ENCODE measurements around the gene PCBD1. TPM values are rescaled to one million over a fixed set of nuclear protein-coding genes. Genes with fewer than 3 reads are reported as not detected.

The PCBD1 gene
- total RNA-seq, 2 experiments from 2014 or later = 37.2 to 38.6 TPM

- Mint-ChIP-seq H3K9me3 (no peaks in the 10 kb centered on the region), H3K4me3 (no peak overlapping the region), H3K36me3 (ENCODE audit: low read depth) (peaks cover 25% of the 10 kb centered on the region), H3K27me3 (no peaks in the 10 kb centered on the region), H3K4me1 (peaks cover 20% of the 10 kb centered on the region), H3K27ac (no peak overlapping the region)
- no peak for DNase-seq
- POLR2A ChIA-PET = no interaction called here
- CTCF ChIA-PET = no interaction called here
Measured at GRCh38 chr10:70843776-70844489, 44.4 kb downstream of the PCBD1 start.

- ChIA-PET POLR2A (no interaction called here), CTCF (no interaction called here)
- H3K27me3 Mint-ChIP-seq = no peaks in the 10 kb centered on the region
- H3K4me3 Mint-ChIP-seq = no peak overlapping the region
- H3K9me3 Mint-ChIP-seq = no peaks in the 10 kb centered on the region
- H3K4me1 Mint-ChIP-seq = peaks cover 16% of the 10 kb centered on the region
- no peak overlapping the region for H3K27ac Mint-ChIP-seq
- H3K36me3 Mint-ChIP-seq (ENCODE audit: low read depth) = peaks cover 24% of the 10 kb centered on the region
- DNase-seq = no peak
Measured at GRCh38 chr10:70843333-70843732, 45.0 kb downstream of the PCBD1 start.

- Mint-ChIP-seq H3K36me3 (ENCODE audit: low read depth) (peaks cover 39% of the 10 kb centered on the region), H3K27me3 (no peaks in the 10 kb centered on the region), H3K9me3 (peaks cover 2% of the 10 kb centered on the region), H3K27ac (no peak overlapping the region), H3K4me3 (no peak overlapping the region), H3K4me1 (peaks cover 11% of the 10 kb centered on the region)
- no peak for DNase-seq
- POLR2A ChIA-PET = no interaction called here
- CTCF ChIA-PET = no interaction called here
Measured at GRCh38 chr10:70840836-70841235, 47.5 kb downstream of the PCBD1 start.

- H3K27me3 Mint-ChIP-seq = no peaks in the 10 kb centered on the region
- H3K36me3 Mint-ChIP-seq (ENCODE audit: low read depth) = peaks cover 27% of the 10 kb centered on the region
- no peak overlapping the region for H3K27ac Mint-ChIP-seq
- DNase-seq = no peak
- CTCF ChIA-PET = interaction anchor here (0.8 to 1.8 kb wide), 2 partner anchors 13 to 23 kb away, joined by 3 to 5 read pairs; no protein-coding TSS in a partner anchor
- POLR2A ChIA-PET = no interaction called here
- H3K9me3 Mint-ChIP-seq = peaks cover 2% of the 10 kb centered on the region
- peaks cover 19% of the 10 kb centered on the region for H3K4me1 Mint-ChIP-seq
- H3K4me3 Mint-ChIP-seq = no peak overlapping the region
Measured at GRCh38 chr10:70838270-70838805, 50.0 kb downstream of the PCBD1 start.

GRCh38 chr10:70837660-70838059 is 50.7 kb downstream of the PCBD1 start:
- no peaks in the 10 kb centered on the region for H3K27me3 Mint-ChIP-seq
- no peak overlapping the region for H3K27ac Mint-ChIP-seq
- CTCF ChIA-PET = interaction anchor here (1.8 kb wide), 1 partner anchor 13 kb away, joined by 5 read pairs; no protein-coding TSS in a partner anchor

GRCh38 chr10:70836319-70836718 is 52.0 kb downstream of the PCBD1 start:
- H3K9me3 Mint-ChIP-seq = peaks cover 2% of the 10 kb centered on the region
- no peaks in the 10 kb centered on the region for H3K27me3 Mint-ChIP-seq
- no peak overlapping the region for H3K27ac Mint-ChIP-seq
- peaks cover 24% of the 10 kb centered on the region for H3K36me3 Mint-ChIP-seq (ENCODE audit: low read depth)
- DNase-seq = no peak
- no peak overlapping the region for H3K4me3 Mint-ChIP-seq
- H3K4me1 Mint-ChIP-seq = peaks cover 26% of the 10 kb centered on the region
- POLR2A ChIA-PET = no interaction called here
- CTCF ChIA-PET = no interaction called here

More at GRCh38 chr10:70837660-70838059, 50.7 kb downstream of the PCBD1 start:
- POLR2A ChIA-PET = no interaction called here
- Mint-ChIP-seq H3K36me3 (ENCODE audit: low read depth) (peaks cover 23% of the 10 kb centered on the region), H3K4me1 (peaks cover 26% of the 10 kb centered on the region), H3K4me3 (no peak overlapping the region), H3K9me3 (peaks cover 2% of the 10 kb centered on the region)
- DNase-seq = no peak

- peaks cover 26% of the 10 kb centered on the region for H3K36me3 Mint-ChIP-seq (ENCODE audit: low read depth)
- ChIA-PET CTCF (no interaction called here), POLR2A (no interaction called here)
- H3K9me3 Mint-ChIP-seq = peaks cover 2% of the 10 kb centered on the region
- no peak overlapping the region for H3K27ac Mint-ChIP-seq
- peaks cover 17% of the 10 kb centered on the region for H3K4me1 Mint-ChIP-seq
- H3K4me3 Mint-ChIP-seq = no peak overlapping the region
- no peak for DNase-seq
- H3K27me3 Mint-ChIP-seq = no peaks in the 10 kb centered on the region
Measured at GRCh38 chr10:70834441-70835151, 53.8 kb downstream of the PCBD1 start.

- Mint-ChIP-seq H3K4me1 (peaks cover 17% of the 10 kb centered on the region), H3K36me3 (ENCODE audit: low read depth) (peaks cover 26% of the 10 kb centered on the region), H3K4me3 (no peak overlapping the region), H3K27ac (no peak overlapping the region), H3K9me3 (peaks cover 2% of the 10 kb centered on the region), H3K27me3 (no peaks in the 10 kb centered on the region)
- no peak for DNase-seq
- POLR2A ChIA-PET = no interaction called here
- CTCF ChIA-PET = no interaction called here
Measured at GRCh38 chr10:70834021-70834420, 54.3 kb downstream of the PCBD1 start.

GRCh38 chr10:70833601-70834000 is 54.8 kb downstream of the PCBD1 start:
- POLR2A ChIA-PET = no interaction called here
- H3K9me3 Mint-ChIP-seq = peaks cover 2% of the 10 kb centered on the region
- CTCF ChIA-PET = no interaction called here
- H3K27me3 Mint-ChIP-seq = no peaks in the 10 kb centered on the region
- H3K4me1 Mint-ChIP-seq = peaks cover 17% of the 10 kb centered on the region
- H3K36me3 Mint-ChIP-seq (ENCODE audit: low read depth) = peaks cover 28% of the 10 kb centered on the region
- no peak for DNase-seq
- H3K27ac Mint-ChIP-seq = no peak overlapping the region
- no peak overlapping the region for H3K4me3 Mint-ChIP-seq

Other genes starting within 250 kb of the PCBD1 start
- gene ADAMTS14, start 216.1 kb downstream of the PCBD1 start, total RNA-seq = not detected
- not detected for gene TBATA, start 103.2 kb downstream of the PCBD1 start, total RNA-seq
- 10 to 100 TPM; 25.8 to 28.5 TPM for gene SGPL1, start 72.6 kb downstream of the PCBD1 start, total RNA-seq

All from activated CD4-positive, alpha-beta memory T cell treated with anti-CD3 and anti-CD28 coated beads, Interleukin-2, amount 10 ng/mL, durations not matched to agents 7 days and 5 days (primary cell).